Measurements from ENCODE around the gene ARHGEF40.
A peak's percentile ranks its signal among the peaks of the same experiment; 100 is the strongest.

ARHGEF40 gene

DNA sequence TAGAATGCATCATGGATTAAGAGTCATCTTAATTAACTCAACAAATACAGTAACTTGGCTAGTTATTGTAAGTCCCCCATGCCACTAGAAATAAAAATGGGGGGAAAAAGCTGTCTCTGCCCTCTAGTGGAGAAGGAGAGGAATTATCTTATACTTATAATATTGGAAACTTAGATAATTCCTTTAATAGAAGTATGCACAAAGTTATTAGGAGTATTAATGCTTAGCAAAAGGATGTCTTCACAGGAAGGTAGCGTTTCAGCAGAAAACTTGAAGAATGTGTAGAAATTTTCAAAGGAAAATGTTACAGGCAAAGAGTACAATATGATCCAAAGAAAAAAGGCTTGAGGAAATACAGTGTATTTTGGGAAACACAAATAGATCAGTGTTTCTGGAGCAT is 65.9 kb downstream of the ARHGEF40 start:
- peak in 1 of 2 experiments; percentile 25 for DNase-seq

Measured in NCI-H446 (cell line).